Measurements from ENCODE around the gene ZBTB49. TPM values are rescaled to one million over a fixed set of nuclear protein-coding genes. Genes with fewer than 3 reads are reported as not detected.

Gene ZBTB49
- total RNA-seq: 6.9 and 8.4 TPM in 2 replicates

DNA sequence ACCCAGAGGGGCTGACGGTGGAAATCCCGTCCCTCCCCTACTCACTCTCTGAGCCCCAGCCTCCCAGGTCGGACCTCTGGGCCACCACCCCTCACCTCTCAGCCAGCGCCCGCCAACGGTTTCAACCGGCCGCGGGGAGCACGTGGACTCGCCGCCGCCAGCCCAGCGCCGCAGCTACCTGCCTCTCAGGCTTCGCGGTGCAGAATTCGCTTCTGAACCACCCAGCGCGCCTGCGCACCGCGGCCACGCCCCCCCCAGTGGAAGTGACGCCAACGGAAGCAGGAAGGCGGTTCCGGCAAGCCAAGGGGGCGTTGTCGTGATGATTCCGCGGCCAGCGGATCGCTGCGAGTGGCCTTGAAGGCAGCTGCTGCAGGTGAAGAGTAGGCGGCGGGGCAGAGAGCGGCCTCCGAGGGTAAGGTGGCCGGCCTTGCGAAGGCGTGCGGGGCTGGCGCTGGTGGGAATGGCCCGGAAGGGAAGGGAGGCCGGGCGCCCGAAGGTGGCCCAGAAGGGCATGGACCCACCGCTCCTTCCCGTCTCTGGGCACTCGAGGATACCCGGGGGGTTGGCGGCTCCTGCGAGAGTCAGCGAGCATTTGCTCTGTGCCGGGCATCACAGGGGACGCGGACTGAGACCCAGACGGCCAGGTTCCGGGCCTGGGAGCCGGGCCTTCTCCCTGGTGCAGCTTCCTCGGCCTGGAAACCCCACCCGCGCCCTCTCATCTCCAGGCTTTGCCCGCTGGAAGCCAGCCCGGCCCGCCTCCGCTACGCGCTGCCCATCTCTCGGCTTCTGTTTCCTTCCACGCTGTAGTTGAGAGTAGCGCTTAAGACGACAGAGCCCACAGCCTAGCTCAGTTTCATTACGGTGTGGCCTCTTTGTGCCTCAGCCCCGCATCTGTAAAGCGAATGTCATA is at the start of gene ZBTB49, which contains the start of gene LYAR:
Gene ZBTB49, plus strand, starts transcription at position 311 of the 910 bp plus-strand sequence. CDS start 9,695 bp downstream, outside the sequence.
Gene LYAR, minus strand, starts transcription at position 214 of the 910 bp plus-strand sequence. CDS start 6,412 bp downstream, outside the sequence.
- intact Hi-C loops (cut with micrococcal nuclease): loop anchor here (1.0 kb wide), 8 partner anchors 20 to 335 kb away; partner anchors contain the start of gene TMEM128

- intact Hi-C loops (cut with micrococcal nuclease): loop anchor here (5.0 kb wide), 1 partner anchor 1173 kb away; the partner anchor contains the start of genes HTT and HTT-AS
Measured at GRCh38 chr4:4245172-4245571, 44.9 kb upstream of the ZBTB49 start.

DNA sequence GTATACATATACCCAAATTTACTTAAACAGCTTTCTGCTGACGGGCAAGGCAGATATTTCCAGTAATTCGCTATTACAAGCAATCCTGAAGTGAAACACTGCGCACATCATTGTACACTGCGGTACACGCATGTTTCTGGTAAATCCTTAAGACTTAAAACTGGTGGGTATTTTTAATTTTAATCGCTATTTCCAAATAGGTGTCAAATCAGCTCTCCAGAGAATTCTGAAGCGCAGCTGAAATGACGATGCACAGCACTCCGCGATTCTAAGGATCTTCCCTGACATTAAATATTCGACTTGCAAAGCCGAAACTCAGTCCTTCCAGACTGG is 42.4 kb upstream of the ZBTB49 start:
- intact Hi-C loops (cut with micrococcal nuclease): loop anchor here (1.0 to 5.0 kb wide), 4 partner anchors 43 to 1175 kb away; partner anchors contain the start of genes HTT, HTT-AS, LYAR and STX18

- intact Hi-C loops (cut with micrococcal nuclease): loop anchor here (1.0 to 5.0 kb wide), 4 partner anchors 42 to 1176 kb away; partner anchors contain the start of genes HTT, HTT-AS, LYAR and STX18
Measured at GRCh38 chr4:4248029-4248884, 41.8 kb upstream of the ZBTB49 start, which contains the start of gene TMEM128. TSS of gene TMEM128 (minus strand) at chr4:4248223. CDS start at chr4:4248202, 21 bp downstream.

GRCh38 chr4:4248885-4249203 is 41.2 kb upstream of the ZBTB49 start:
- intact Hi-C loops (cut with micrococcal nuclease): loop anchor here (1.0 to 5.0 kb wide), 4 partner anchors 41 to 1177 kb away; partner anchors contain the start of genes HTT, HTT-AS, LYAR and STX18

DNA sequence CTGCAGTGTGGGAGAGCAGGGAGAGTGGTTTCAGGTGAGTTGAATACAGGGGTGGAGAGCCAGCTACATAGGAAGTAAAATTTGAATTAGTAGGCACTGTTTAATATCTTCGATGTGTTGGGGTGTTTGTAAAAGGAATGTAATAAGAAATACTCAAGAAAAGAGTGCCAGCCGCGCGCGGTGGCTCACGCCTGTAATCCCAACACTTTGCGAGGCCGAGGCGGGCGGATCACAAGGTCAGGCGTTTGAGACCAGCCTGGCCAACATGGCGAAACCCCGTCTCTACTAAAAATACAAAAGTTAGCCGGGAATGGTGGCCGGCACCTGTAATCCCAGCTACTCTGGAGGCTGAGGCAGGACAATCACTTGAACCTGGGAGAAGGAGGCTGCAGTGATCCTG is 40.7 kb upstream of the ZBTB49 start:
- intact Hi-C loops (cut with micrococcal nuclease): loop anchor here (5.0 kb wide), 1 partner anchor 1177 kb away; the partner anchor contains the start of genes HTT and HTT-AS

DNA sequence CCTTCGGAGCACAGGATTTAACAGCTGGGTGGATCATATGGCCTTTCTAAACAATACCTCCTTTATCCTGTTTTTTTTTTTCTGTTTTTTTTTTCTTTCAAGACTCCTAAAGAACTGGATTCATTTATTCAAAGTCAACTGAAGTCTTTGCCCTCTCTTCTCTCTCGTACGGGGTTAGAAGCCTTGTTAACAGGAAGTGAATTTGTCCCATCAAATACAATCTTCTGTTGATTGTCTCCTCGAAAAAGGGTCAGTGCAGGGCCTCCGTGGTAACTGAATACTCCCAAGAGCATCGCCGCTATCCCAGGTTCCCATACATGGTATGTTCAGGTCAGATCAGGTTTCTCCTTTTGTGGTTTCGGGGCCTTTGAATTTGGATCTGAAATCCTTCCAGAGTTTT is 40.2 kb upstream of the ZBTB49 start:
- intact Hi-C loops (cut with micrococcal nuclease): loop anchor here (5.0 to 10.0 kb wide), 2 partner anchors 1178 to 1575 kb away; partner anchors contain the start of genes HTT and HTT-AS

GRCh38 chr4:4254199-4254598 is 35.9 kb upstream of the ZBTB49 start:
- intact Hi-C loops (cut with micrococcal nuclease): loop anchor here (10.0 kb wide), 1 partner anchor 1571 kb away; no protein-coding TSS in a partner anchor

GRCh38 chr4:4254666-4255065 is 35.4 kb upstream of the ZBTB49 start:
- intact Hi-C loops (cut with micrococcal nuclease): loop anchor here (10.0 kb wide), 1 partner anchor 1570 kb away; no protein-coding TSS in a partner anchor

GRCh38 chr4:4256799-4257198 is 33.3 kb upstream of the ZBTB49 start:
- intact Hi-C loops (cut with micrococcal nuclease): loop anchor here (10.0 kb wide), 1 partner anchor 1568 kb away; no protein-coding TSS in a partner anchor

- intact Hi-C loops (cut with micrococcal nuclease): loop anchor here (10.0 kb wide), 1 partner anchor 1567 kb away; no protein-coding TSS in a partner anchor
Measured at GRCh38 chr4:4257705-4258104, 32.3 kb upstream of the ZBTB49 start.

GRCh38 chr4:4259484-4260100 is 30.5 kb upstream of the ZBTB49 start:
- intact Hi-C loops (cut with micrococcal nuclease): loop anchor here (1.0 to 10.0 kb wide), 5 partner anchors 7 to 1565 kb away; partner anchors contain the start of genes LYAR and ZBTB49

- intact Hi-C loops (cut with micrococcal nuclease): loop anchor here (1.0 kb wide), 4 partner anchors 8 to 170 kb away; partner anchors contain the start of genes LYAR and ZBTB49
Measured at GRCh38 chr4:4260185-4260751, 29.8 kb upstream of the ZBTB49 start.

GRCh38 chr4:4267981-4268380 is 22.1 kb upstream of the ZBTB49 start:
- intact Hi-C loops (cut with micrococcal nuclease): no loop called here

GRCh38 chr4:4268776-4269175 is 21.3 kb upstream of the ZBTB49 start:
- intact Hi-C loops (cut with micrococcal nuclease): no loop called here

GRCh38 chr4:4269331-4269731 is 20.7 kb upstream of the ZBTB49 start:
- intact Hi-C loops (cut with micrococcal nuclease): no loop called here

DNA sequence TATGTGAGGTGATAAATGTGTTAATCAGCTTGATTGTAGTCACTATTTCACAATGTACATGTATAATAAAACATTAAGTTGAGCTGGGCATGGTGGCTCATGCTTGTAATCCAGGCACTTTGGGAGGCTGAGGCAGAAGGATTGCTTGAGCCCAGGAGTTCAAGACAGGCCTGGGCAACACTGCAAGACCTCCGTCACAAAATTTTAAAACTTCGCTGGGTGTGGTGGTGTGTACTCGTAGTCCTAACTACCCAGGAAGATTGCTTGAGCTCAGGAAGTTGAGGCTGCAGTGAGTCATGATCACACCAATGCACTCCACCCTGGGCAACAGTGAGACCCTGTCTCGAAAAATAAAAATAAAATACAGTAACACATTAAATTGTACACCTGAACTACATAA is 20.2 kb upstream of the ZBTB49 start:
- intact Hi-C loops (cut with micrococcal nuclease): loop anchor here (1.0 kb wide), 1 partner anchor 20 kb away; the partner anchor contains the start of genes LYAR and ZBTB49

DNA sequence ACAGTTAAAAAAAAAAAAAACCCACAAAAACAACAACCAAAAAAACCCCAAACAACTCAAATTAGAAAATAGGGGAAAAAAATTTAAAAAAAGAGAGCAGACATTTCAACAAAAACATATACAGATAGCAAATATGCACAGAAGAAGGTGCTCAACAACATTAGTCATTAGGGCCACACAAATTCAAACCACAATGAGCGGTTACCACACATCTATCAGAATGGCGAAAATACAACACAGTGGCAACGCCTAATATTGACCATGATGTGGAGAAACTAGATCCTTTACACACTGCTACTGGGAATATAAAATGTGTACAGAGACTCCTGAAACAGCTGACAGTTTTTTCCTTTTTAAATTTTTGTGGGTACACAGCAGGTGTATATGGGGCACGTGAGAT is 19.5 kb upstream of the ZBTB49 start:
- intact Hi-C loops (cut with micrococcal nuclease): loop anchor here (1.0 kb wide), 1 partner anchor 20 kb away; the partner anchor contains the start of genes LYAR and ZBTB49

GRCh38 chr4:4271912-4272311 is 18.1 kb upstream of the ZBTB49 start:
- intact Hi-C loops (cut with micrococcal nuclease): no loop called here

- intact Hi-C loops (cut with micrococcal nuclease): no loop called here
Measured at GRCh38 chr4:4274226-4274625, 15.8 kb upstream of the ZBTB49 start.

Data from T-helper 1 cell treated with Interleukin-12 subunit alpha and Interleukin-12 subunit beta and Interleukin-4 antibody, amounts not matched to agents 30 ng/mL and 1 ng/mL, for 36 hours (primary cell).